ENCODE data around the gene GPR39.
"Not testable (repeated sequence)": the region's sequence is repeated elsewhere in the genome, so short reads cannot be mapped to it uniquely, and the experiment has no call there.

GPR39 gene

DNA sequence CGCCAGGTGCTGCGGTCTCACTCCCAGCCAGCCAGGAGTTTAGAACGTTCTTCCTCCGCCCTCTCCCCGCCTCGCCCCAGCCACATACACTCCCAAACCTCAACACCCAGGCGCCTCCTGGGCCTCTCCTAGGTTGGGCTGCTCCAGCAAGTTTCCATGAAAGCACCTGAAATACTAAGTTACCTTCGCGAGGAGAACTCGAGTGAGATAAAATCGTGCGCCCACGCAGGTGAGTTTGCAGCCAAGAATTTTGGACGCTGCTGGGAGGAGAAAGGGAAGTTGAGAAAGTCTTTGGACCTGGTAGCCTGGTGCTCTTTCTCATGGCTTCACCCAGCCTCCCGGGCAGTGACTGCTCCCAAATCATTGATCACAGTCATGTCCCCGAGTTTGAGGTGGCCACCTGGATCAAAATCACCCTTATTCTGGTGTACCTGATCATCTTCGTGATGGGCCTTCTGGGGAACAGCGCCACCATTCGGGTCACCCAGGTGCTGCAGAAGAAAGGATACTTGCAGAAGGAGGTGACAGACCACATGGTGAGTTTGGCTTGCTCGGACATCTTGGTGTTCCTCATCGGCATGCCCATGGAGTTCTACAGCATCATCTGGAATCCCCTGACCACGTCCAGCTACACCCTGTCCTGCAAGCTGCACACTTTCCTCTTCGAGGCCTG lies at the start of gene GPR39:
GPR39 (plus strand) TSS at position 83 of the 673 bp plus-strand sequence.
- no peak for DNase-seq

DNA sequence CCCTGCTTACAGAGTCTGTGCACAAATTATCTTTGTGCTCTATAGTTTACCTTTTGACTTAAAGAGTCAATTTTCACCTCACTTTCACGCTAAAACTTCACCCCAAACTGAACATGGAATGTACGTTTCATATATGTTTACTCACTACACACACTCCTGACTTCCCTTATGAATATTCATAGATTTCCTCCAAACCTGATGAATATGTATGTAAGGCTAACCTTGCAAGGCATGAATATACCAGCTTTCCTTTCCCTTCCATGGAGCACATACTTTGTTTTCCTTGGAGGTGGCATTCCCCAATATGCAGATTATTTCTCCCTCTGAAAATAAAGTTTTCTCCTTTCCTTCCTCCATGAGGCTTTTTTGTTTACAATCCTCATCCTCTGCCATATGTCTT lies 48.4 kb upstream of the GPR39 start:
- no peak for DNase-seq

DNA sequence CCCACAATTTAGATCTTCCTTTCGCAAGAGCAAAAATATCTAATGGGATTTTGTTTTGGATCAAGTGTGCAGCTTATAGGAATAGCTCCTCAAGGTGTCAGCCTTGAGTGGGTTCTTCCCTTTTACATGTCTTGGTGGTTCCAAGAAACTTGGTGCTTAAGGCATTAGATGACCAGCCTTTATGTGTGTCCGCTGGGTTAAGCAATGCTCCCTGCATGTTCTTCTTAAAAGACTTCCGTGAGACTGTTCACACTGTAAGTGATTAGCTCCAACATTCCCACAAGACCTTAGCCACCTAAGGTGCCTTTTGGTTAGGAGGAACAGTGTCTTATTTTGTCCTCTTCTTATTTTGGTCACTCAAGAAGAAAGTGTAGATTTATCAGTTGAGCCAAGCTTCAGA lies 44.3 kb upstream of the GPR39 start:
- DNase-seq = no peak

DNA sequence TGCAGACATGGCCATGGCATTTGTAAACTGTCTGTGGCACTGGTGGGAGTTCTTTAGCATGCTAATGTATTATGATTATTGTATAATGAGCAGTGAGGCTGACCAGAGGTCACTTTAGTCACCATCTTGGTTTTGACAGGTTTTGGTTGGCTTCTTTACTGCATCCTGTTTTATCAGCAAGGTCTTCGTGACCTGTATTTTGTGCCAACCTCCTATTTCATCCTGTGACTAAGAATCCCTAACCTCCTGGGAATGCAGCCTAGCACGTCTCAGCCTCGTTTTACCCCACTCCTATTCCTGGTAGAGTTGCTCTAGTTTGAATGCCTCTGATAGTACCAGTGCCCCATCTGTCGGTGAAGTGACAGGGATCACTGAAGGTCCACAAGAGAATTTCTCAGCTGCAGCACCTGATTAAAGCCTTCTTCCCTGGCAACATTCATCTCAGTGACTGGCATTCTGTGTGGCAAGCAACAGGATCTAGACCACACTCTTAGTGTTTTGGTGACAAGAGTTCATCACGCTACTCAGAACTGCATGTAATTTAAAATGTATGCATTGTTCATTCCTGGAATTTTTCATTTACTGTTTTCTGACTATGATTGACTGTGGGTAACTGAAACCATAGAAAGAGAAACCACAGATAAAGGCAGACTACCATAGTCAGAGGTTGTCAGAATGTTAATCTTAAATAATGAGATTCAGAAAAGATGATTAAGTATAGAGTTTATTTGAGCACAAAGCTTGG lies 43.0 kb upstream of the GPR39 start:
- no peak for DNase-seq

DNA sequence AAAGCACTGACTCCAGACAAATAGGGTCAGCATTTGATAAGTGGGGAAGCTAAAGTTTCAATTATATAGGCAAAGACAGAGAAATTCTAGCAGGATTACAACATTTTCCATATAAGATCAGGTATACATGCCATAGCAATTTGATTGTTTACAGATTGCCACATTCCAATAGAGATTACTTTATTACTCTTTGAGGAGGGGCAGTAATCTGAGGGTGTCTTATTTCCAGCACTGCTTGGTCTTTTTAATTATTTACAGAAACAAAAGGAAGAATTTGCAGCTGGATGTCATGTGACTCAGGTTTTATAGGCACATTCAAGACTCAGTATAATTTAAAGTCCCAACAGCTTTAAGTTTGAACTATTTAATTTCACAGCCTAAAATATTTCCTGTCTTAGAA lies 42.5 kb upstream of the GPR39 start:
- DNase-seq = no peak

DNA sequence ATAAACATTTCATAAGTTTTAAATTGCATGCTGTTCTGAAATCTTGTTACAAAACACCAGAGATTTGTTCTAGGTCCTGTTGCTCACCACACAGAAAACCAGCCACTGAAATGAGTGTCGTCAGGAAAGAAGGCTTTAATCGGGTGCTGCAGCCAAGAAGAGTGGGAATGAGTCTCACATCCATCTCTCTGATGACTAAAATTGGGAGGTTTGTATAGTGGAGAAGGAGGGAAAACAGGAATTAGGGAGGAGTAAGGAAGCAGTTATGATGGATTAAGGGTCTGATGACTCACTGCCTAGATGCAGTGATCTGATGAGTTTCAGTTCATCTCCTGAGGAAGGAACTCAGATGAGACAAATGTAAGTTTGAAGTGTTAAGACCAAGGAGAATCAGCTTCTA lies 42.1 kb upstream of the GPR39 start:
- no peak for DNase-seq

DNA sequence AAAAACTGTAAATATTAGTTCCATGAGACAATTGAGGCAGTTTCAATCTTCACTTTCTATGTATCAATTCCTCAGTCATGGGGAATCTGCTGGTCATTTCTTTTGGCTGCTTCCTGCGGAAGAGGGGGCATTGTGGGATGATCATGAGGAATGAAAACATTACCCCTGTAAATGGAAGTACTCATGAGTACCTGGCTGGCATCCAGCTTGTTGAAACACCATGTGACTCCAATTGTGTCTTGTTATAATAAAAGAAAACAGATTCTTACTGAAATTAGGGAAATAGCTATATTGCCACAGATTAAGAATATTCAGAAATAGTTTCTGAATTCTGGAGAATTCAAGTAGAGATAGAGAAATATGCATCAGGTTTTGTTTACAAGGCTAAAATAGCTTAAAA lies 41.6 kb upstream of the GPR39 start:
- DNase-seq = no peak

DNA sequence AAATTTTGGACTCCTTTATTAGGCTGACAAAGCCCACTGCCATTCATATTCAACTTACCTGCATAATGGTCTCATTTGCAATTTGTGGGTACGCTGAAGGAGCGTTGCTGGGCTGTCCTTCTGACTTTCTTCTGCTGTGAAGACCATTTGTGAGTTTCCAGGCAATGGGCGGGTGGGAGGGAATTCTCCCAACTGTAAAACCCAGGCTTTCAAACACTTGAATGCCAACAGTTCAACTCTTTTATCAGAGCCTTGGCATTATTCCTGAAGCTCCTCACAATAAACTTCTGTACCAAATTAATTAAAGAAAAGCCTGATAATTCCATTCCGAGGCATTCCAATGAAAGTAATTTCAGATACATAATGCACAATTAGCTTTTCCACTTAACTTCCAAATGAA lies 35.2 kb upstream of the GPR39 start:
- no peak for DNase-seq

DNA sequence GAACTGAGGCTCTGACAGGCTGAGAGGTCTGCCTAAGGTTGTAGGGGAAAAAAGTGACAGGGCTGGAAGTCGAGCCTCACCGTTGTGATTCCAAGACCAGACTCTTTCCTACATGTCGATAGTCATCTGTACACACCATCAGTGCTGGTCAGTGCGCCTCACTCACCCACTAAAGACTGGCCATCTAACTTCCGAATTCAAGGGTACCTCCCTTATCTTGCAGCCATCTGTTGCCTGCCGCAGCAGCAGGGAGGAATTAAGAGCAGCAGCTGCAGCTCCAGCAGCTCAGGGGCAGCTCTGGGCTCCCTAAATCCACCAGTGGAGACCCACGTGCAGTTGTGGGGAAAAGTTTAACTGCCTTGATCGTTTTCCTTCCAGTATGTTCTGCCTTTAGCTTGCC lies 32.6 kb upstream of the GPR39 start:
- no peak for DNase-seq

DNA sequence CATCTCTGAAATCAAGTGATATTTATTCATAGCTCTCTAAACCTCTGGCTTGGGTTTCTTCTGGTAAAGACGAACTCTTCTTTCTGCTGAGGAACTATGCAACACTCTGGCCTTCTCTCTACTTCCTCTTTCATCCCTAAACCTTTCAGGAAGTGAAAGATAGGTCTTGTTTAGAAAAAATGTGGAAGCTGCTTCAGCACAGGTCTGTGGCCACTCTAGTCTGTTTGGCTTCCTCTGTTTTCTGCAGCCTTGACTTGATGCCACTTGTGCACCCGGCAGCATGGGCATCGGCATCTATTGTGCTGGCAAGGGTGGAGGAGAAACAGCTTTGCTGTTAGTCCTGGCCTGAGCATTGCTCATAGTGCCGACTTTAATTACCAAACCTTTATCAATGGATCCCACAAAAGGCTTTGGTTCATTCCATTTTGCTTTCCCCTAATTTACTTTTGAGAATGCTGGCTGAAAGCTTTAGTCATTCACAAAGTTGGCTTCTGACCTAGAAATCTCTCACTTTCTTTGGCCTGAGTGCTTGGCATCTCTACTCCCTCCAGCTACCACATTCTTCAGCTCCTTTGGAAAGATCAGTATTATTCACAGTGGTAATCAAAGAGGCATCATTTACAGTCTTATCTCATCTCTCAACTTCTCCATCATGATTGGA lies 32.0 kb upstream of the GPR39 start:
- DNase-seq = no peak

DNA sequence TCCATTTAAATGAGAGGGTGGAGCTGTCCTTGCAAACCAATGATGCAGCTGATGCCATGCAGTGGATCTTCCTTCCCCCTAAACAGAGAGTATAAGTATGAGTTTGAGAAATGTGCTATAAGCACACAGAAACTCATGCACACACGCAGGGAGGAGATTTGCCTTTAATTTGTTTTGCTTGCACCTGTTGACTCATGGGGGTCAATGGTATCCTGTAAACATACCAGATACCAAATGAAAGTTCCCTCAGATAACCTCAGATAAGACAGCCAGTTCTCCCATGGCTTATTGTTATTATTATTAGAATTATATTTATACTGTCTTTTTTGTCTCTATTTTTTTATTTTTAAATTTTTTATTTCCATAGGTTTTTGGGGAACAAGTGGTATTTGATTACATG lies 29.5 kb upstream of the GPR39 start:
- no peak for DNase-seq

DNA sequence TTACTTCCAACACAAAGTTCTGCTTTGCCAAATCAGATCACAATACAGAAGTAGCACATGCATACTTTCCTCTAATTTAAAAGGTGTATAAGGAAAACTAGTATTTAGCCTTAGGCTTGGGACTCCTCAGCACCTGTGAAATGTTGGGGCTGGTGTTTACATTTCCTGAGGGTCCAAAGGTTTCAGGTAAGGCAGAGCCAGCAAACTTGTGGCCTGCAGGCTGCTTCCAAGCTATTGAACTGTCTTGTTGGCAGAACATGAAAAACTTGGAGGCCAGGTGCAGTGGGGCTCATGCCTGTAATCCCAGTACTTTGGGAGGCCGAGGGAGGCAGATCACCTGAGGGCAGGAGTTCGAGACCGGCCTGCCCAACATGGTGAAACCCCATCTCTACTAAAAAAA lies 26.5 kb upstream of the GPR39 start:
- DNase-seq = no peak

DNA sequence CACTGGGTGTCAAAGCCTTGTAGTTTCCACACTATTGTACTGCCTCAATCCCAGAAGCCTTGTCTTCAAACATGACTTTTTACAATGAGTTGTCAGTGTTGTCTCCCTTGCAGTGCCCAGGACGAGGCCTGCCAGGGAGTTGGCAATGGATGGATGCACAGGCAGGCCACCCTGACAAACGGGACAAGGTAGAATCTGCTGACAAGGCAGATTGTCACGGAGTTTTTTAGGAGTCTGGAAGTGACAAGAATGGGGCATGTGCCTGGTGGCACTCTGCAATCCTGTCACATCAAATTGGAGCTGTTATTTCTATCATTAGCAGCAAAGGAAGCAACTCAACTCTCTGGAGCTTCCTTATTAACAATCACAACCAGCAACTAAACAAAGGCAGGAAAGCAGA lies 25.2 kb upstream of the GPR39 start:
- no peak for DNase-seq

DNA sequence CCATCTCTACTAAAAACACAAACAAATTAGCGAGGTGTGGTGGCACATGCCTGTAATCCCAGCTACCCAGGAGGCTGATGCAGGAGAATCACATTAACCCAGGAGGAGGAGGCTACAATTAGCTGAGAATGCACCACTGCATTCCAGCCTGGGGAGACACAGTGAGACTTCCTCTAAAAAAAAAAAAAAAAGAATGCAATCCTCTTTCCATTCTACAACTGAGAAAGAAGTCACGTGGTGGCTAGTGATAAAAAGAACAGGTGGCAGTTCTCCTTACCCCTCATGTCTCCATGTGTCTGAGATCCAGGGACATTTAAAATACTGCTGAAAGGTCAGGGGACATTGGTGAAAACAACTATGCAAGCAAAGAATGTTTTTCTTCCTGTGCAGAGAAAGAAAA lies 24.4 kb upstream of the GPR39 start:
- DNase-seq = no peak

DNA sequence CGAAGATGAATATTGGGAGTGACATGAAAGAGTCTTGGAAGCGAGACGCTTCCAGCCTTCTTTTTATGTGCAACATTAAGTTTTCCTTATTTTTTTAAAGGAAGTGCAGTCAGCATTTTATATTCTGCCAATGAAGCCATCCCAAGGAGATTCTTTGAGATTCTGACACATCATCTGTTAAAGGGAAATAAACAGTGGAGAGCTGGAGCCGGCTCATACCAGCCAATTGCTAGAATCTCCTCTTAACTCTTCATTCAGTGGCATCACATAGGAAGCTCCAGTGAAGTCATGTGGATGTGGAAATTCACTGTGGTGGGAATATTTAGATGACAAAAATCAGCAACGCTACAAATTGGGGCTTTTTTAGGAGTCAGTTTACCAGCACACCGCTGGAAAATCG lies 23.7 kb upstream of the GPR39 start:
- DNase-seq = no peak

DNA sequence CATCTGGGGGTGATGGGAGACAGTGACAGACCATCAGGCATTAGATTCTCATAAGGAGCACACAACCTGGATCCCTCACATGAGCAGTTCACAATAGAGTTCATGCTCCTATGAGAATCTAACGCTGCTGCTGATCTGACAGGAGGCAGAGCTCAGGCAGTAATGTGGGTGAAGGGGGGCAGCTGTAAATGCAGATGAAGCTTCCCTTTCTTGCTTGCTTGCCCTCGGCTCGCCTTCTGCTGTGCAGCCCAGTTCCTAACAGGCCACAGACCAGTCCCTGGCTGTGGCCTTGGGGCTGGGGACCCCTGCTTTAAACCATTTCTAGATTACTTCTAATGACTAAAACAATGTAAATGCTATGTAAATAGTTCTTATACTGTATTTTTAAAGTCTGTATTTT lies 19.6 kb upstream of the GPR39 start:
- not testable (repeated sequence) for DNase-seq

DNA sequence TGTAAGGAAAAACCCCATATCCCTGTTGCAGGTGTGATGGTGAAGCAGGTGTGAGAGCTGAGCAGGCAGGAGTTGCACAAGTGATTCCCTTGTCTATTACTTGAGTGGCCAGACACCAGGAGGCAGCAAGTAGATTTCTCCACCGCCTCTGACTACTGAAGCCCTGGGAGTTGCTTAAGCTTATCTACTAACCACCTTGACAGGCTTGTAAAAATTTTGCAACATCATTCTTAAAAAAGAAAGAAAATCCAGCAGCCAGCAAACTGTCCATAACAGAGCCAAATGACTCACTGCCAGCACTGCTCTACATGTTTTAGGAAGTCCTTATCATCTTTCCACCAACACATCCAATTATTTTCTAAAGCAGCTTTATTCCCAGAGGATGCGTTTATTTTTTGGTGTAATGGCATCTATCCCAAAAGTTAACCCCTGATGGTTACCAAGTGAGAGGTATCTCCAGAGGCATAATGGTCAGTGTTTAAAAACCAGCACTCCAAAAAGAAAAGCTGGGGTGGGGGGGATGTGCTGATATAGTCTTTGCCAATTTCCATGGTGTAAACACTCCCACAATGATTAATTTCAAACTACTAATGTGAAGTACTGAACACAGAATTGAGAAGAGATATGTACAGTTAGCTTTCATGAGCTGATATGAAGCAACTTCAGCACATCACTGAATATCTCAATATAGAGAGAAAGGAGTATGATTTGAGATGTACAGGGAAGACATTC lies 16.3 kb upstream of the GPR39 start:
- no peak for DNase-seq

DNA sequence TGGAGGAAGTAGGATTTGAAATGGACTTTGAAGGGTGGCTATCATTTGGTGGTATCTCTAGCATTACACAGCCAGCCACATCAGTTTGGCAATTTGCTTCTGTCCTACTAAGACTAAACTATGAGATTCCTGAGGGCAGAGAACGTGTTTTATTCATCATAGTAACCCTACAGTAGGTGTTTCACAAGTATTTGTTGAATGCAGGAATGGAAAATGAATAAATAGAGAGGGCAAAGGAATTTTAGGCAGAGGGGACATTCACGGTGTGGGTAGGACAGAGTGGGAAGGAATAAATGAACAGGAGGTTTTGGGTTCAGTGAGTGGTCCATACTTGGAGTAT lies 15.7 kb upstream of the GPR39 start:
- DNase-seq = no peak

DNA sequence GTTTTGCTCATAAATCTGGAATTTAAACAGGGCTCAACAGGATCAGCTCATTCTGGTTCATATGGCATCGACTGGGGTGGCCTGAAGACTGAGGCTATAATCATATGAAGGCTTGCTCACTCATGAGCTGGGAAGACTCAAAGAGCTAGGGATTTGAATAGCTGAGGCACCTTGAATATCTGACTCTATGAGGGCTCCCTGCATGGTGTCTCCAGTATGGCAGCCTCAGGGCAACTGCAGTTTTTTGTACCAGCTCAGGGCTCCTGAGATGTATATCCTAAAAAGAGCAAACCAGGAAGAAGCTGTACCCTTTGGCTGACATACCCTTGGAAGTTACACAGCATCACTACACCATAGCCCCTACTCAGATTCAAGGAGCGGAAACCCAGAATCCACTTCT lies 15.3 kb upstream of the GPR39 start:
- no peak for DNase-seq

DNA sequence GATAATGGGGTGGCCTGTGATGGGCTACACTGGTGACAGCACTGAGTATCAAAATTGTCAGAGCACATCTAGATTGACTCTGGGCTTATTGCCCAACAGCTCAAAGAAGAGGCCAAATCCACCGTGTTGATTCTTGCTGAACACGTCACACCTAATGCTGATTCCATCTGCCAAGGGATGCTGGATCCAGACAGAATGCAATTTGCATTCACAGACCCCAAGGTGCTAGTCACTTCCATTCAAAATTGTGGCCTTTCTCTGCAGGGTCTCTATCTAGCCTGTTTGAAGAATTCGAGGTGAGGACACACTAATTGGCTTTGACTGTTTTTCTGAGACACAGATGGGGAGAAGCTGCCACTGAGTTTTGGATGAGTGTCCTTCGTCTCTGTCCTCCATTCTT lies 13.5 kb upstream of the GPR39 start:
- DNase-seq = no peak

DNA sequence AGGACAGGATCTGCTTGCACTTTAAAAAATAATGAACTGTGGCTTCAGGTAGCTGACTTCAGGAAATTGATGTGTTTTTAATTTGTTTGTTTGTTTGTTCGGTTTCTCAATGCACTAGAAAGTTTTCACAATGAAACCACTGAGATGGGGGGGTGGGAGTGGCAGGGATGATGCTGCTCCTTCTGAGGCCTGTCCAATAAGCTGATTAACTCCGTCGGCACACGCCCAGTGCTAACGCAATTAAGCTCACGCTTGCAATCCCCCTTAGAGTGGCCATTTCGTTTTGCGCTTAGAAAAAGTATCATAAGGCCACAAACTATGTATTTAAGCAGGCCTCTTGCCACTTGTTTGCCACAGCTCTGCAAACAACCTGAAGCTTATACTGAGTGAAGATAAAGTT lies 12.5 kb upstream of the GPR39 start:
- no peak for DNase-seq

DNA sequence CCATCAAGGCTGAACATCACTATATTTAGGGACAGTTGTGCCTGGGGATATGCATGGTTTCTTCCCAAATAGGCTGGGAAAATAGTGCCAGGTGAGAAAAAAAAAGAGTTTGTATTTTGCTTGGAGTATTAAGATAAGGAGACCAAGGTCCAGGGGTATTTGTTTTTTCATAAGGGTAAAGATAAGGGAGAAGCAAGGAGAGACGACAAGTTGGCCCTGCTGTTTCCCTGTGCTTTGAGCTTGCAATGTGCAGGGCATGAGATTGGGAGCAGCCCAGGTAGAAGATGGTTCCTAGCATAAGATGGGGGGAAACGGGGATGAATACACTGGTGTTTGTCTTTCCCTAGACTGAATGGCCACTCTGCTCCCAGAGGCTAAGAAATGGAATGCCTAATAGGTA lies 8.8 kb upstream of the GPR39 start:
- DNase-seq = no peak

DNA sequence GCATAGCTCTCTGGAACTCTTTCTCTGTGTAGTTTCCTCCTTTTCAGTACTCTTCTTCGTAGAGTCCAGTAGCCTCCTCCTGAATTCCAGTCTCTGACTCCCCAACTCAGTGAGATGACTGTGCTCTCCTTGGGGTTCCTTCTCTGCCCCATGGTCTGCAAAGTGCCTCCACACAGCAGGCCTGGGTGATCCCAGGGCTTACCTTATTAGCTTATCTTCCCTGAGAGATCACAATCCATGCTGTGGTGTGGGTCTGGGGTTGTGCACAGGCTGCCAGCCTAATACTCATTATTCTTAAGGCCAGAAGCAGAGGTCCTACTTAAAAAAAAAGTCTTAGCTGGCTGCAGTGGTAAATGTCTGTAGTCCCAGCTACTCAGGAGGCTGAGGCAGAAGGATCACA lies 4.6 kb upstream of the GPR39 start:
- DNase-seq = no peak

DNA sequence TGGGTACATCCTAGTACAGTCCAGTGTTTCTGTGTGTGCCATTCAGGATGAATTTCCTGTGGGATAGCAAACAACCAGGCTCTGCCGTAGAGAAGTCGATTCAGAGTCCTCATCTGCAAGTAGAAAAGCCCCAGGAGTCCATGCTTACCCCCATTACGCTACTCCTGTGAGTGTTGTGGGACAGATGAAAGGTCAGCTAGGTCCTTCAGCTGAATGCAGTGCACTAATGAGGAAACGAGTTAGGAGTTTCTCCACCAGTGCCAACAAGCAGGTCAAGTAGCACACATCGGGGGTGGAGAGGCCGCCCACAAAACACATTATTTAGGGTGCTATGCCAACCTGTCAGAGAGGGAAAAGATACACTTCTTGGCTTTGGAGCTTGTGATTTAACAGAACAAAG lies 2.5 kb upstream of the GPR39 start:
- peak; percentile 47 for DNase-seq
